Measurements from ENCODE around the gene NCKAP1. TPM values are rescaled to one million over a fixed set of nuclear protein-coding genes. Genes with fewer than 3 reads are reported as not detected.
"Not testable (repeated sequence)": the region's sequence is repeated elsewhere in the genome, so short reads cannot be mapped to it uniquely, and the experiment has no call there.

NCKAP1 gene
- total and polyA plus RNA-seq, 2 experiments from 2014 or later, result 81.7 to 90.4 TPM

GRCh38 chr2:182894174-182894573 lies 144.1 kb downstream of the NCKAP1 start:
- Histone ChIP-seq H3K36me3 (no peaks in the 10 kb centered on the region), H3K27me3 (no peaks in the 10 kb centered on the region), H3K4me1 (ENCODE audit: low read depth) (no peaks in the 10 kb centered on the region), H3K9me3 (ENCODE audit: low read depth) (no peaks in the 10 kb centered on the region), H3K4me3 (no peak overlapping the region), H3K27ac (no peak overlapping the region)
- TF ChIP-seq CTCF (IDR thresholded peaks at IDR 0.05; ENCODE audit: low read depth, low read length), result no peak
- no peak for DNase-seq (ENCODE audit: low read depth in 1 of 2, low spot score in 1 of 2)

GRCh38 chr2:182893666-182894065 lies 144.6 kb downstream of the NCKAP1 start:
- no peak overlapping the region for H3K27ac ChIP-seq
- TF ChIP-seq CTCF (IDR thresholded peaks at IDR 0.05; ENCODE audit: low read depth, low read length), result no peak
- no peak for DNase-seq (ENCODE audit: low read depth in 1 of 2, low spot score in 1 of 2)
- no peak overlapping the region for H3K4me3 ChIP-seq
- no peaks in the 10 kb centered on the region for H3K4me1 ChIP-seq (ENCODE audit: low read depth)
- no peaks in the 10 kb centered on the region for H3K36me3 ChIP-seq
- H3K27me3 ChIP-seq, result no peaks in the 10 kb centered on the region
- H3K9me3 ChIP-seq (ENCODE audit: low read depth), result no peaks in the 10 kb centered on the region

- not testable (repeated sequence) for H3K36me3 ChIP-seq; H3K4me1 ChIP-seq (ENCODE audit: low read depth); DNase-seq (ENCODE audit: low read depth in 1 of 2, low spot score in 1 of 2); H3K9me3 ChIP-seq (ENCODE audit: low read depth); H3K27ac ChIP-seq; H3K4me3 ChIP-seq; H3K27me3 ChIP-seq
Measured at GRCh38 chr2:182893035-182893434, 145.2 kb downstream of the NCKAP1 start.

- no peak for DNase-seq (ENCODE audit: low read depth in 1 of 2, low spot score in 1 of 2)
- H3K9me3 ChIP-seq (ENCODE audit: low read depth), result no peaks in the 10 kb centered on the region
Measured at GRCh38 chr2:182891611-182892010, 146.6 kb downstream of the NCKAP1 start.

GRCh38 chr2:182890773-182891378 lies 147.4 kb downstream of the NCKAP1 start:
- Histone ChIP-seq H3K4me1 (ENCODE audit: low read depth) (no peaks in the 10 kb centered on the region), H3K27ac (no peak overlapping the region), H3K27me3 (no peaks in the 10 kb centered on the region), H3K9me3 (ENCODE audit: low read depth) (no peaks in the 10 kb centered on the region), H3K36me3 (no peaks in the 10 kb centered on the region), H3K4me3 (no peak overlapping the region)
- TF ChIP-seq CTCF (IDR thresholded peaks at IDR 0.05; ENCODE audit: low read depth, low read length), result no peak
- no peak for DNase-seq (ENCODE audit: low read depth in 1 of 2, low spot score in 1 of 2)

More at GRCh38 chr2:182891611-182892010, 146.6 kb downstream of the NCKAP1 start:
- no peak overlapping the region for H3K4me3 ChIP-seq
- no peak for TF ChIP-seq CTCF (IDR thresholded peaks at IDR 0.05; ENCODE audit: low read depth, low read length)
- no peak overlapping the region for H3K27ac ChIP-seq
- no peaks in the 10 kb centered on the region for H3K36me3 ChIP-seq
- H3K27me3 ChIP-seq, result no peaks in the 10 kb centered on the region
- no peaks in the 10 kb centered on the region for H3K4me1 ChIP-seq (ENCODE audit: low read depth)

GRCh38 chr2:182890305-182890704 lies 148.0 kb downstream of the NCKAP1 start:
- no peaks in the 10 kb centered on the region for H3K36me3 ChIP-seq
- H3K27ac ChIP-seq, result no peak overlapping the region
- no peaks in the 10 kb centered on the region for H3K4me1 ChIP-seq (ENCODE audit: low read depth)
- H3K9me3 ChIP-seq (ENCODE audit: low read depth), result no peaks in the 10 kb centered on the region
- DNase-seq (ENCODE audit: low read depth in 1 of 2, low spot score in 1 of 2), result no peak
- TF ChIP-seq CTCF (IDR thresholded peaks at IDR 0.05; ENCODE audit: low read depth, low read length), result no peak
- no peaks in the 10 kb centered on the region for H3K27me3 ChIP-seq
- no peak overlapping the region for H3K4me3 ChIP-seq

All from cardiac muscle cell (in vitro differentiated cells and primary cell).